ENCODE data around the gene PDCD11. TPM values are rescaled to one million over a fixed set of nuclear protein-coding genes. Genes with fewer than 3 reads are reported as not detected.

Gene PDCD11
- total RNA-seq, 1 experiment from 2014 or later = 81.7 TPM

- no peak overlapping the region for H3K4me3 Mint-ChIP-seq (ENCODE audit: unreplicated experiment)
- no peaks in the 10 kb centered on the region for H3K9me3 Mint-ChIP-seq (ENCODE audit: unreplicated experiment)
- H3K27ac Mint-ChIP-seq (ENCODE audit: low read depth, unreplicated experiment) = peak overlapping the region; percentile 5
- ChIA-PET CTCF (interaction anchor here (0.6 to 1.8 kb wide), 5 partner anchors 32 to 286 kb away, joined by 3 to 5 read pairs (median 3); no protein-coding TSS in a partner anchor), POLR2A (interaction anchor here (0.7 kb wide), 1 partner anchor 16 kb away, joined by 3 read pairs; no protein-coding TSS in a partner anchor)
- no TSS peak for BruUV-seq (replicated peaks)
- H3K27me3 Mint-ChIP-seq (ENCODE audit: insufficient read depth, unreplicated experiment) = no peaks in the 10 kb centered on the region
- intact Hi-C loops (cut with micrococcal nuclease) = loop anchor here (5.0 kb wide), 1 partner anchor 33 kb away; no protein-coding TSS in a partner anchor
- DNase-seq (ENCODE audit: unreplicated experiment) = no peak
- H3K36me3 Mint-ChIP-seq (ENCODE audit: insufficient read depth, unreplicated experiment) = peaks cover 51% of the 10 kb centered on the region
- H3K4me1 Mint-ChIP-seq (ENCODE audit: insufficient read depth, unreplicated experiment) = peaks cover 25% of the 10 kb centered on the region
- no peak for TF ChIP-seq CTCF (IDR thresholded peaks at IDR 0.05; ENCODE audit: unreplicated experiment)
Measured at GRCh38 chr10:103449208-103450144, 53.0 kb downstream of the PDCD11 start.

DNA sequence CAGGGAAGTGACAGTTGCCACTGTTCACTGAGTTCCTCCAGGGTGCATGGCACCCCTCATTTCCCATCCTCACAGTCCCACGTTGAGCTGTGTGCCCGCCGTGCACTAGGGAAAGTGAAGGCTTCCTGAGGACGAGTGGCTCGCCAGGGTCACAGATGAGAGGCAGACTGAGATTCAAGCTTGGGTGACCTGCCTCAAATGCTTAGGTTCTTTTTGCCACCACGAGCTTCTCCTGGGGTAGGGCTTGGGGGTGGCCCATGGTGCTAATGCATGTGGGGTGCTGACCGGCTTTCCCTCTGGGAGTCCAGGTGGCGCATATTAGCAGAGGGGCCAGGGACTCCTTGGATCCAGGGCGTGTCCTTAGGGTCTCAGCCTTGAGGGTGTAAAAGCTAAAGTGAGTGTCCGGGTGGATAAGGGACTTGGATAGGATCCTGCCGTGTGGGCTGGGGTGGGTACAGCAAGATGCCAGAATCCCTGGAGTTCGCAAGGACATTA, 53.8 kb downstream of the PDCD11 start:
- CTCF ChIA-PET = interaction anchor here (1.8 kb wide), 1 partner anchor 36 kb away, joined by 5 read pairs; no protein-coding TSS in a partner anchor
- Mint-ChIP-seq H3K4me3 (ENCODE audit: unreplicated experiment) (peak overlapping the region; percentile 77), H3K9me3 (ENCODE audit: unreplicated experiment) (no peaks in the 10 kb centered on the region)

GRCh38 chr10:103451091-103451813, 54.8 kb downstream of the PDCD11 start:
- Mint-ChIP-seq H3K27me3 (ENCODE audit: insufficient read depth, unreplicated experiment) (no peaks in the 10 kb centered on the region), H3K4me1 (ENCODE audit: insufficient read depth, unreplicated experiment) (peaks cover 25% of the 10 kb centered on the region), H3K9me3 (ENCODE audit: unreplicated experiment) (no peaks in the 10 kb centered on the region), H3K27ac (ENCODE audit: low read depth, unreplicated experiment) (peak overlapping the region; percentile 61), H3K4me3 (ENCODE audit: unreplicated experiment) (peak overlapping the region; percentile 77), H3K36me3 (ENCODE audit: insufficient read depth, unreplicated experiment) (peaks cover 33% of the 10 kb centered on the region)
- POLR2A ChIA-PET = interaction anchor here (0.8 to 1.5 kb wide), 2 partner anchors 28 to 35 kb away, joined by 3 to 7 read pairs; no protein-coding TSS in a partner anchor
- DNase-seq (ENCODE audit: unreplicated experiment) = peak; percentile 85
- intact Hi-C loops (cut with micrococcal nuclease) = no loop called here
- CTCF ChIA-PET = interaction anchor here (0.5 to 1.8 kb wide), 3 partner anchors 10 to 58 kb away, joined by 3 to 5 read pairs (median 3); no protein-coding TSS in a partner anchor
- no TSS peak for BruUV-seq (replicated peaks)
- no peak for TF ChIP-seq CTCF (IDR thresholded peaks at IDR 0.05; ENCODE audit: unreplicated experiment)

More for the DNA sequence above, 53.8 kb downstream of the PDCD11 start:
- BruUV-seq (replicated peaks) = no TSS peak
- H3K36me3 Mint-ChIP-seq (ENCODE audit: insufficient read depth, unreplicated experiment) = peaks cover 43% of the 10 kb centered on the region
- intact Hi-C loops (cut with micrococcal nuclease) = no loop called here
- peaks cover 25% of the 10 kb centered on the region for H3K4me1 Mint-ChIP-seq (ENCODE audit: insufficient read depth, unreplicated experiment)
- DNase-seq (ENCODE audit: unreplicated experiment) = no peak
- H3K27me3 Mint-ChIP-seq (ENCODE audit: insufficient read depth, unreplicated experiment) = no peaks in the 10 kb centered on the region
- POLR2A ChIA-PET = no interaction called here
- TF ChIP-seq CTCF (IDR thresholded peaks at IDR 0.05; ENCODE audit: unreplicated experiment) = no peak
- peak overlapping the region; percentile 61 for H3K27ac Mint-ChIP-seq (ENCODE audit: low read depth, unreplicated experiment)

Data from MCF 10A (cell line).